Measurements from ENCODE around the gene SIK3.
"Not testable (repeated sequence)": the region's sequence is repeated elsewhere in the genome, so short reads cannot be mapped to it uniquely, and the experiment has no call there.

SIK3 gene

DNA sequence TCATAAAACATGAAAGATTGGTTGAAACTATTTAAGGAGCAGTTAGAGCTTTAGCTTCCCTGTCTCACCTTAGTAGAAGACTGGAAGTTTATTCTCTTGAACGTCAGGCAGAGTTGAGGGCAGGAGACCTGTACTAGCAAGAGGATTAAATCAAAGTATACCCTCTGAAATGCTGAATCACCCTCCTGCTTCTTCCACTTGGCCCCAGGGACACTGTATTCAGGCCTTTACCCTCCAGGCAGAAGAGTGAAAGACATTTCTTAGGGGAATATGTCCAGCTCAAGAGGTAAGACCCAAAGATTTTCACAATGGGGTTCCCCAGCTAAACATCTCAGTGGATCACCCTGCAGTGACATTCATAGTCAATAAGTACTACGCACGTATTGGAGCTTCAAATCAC, 287.0 kb downstream of the SIK3 start:
- DNase-seq: no peak

DNA sequence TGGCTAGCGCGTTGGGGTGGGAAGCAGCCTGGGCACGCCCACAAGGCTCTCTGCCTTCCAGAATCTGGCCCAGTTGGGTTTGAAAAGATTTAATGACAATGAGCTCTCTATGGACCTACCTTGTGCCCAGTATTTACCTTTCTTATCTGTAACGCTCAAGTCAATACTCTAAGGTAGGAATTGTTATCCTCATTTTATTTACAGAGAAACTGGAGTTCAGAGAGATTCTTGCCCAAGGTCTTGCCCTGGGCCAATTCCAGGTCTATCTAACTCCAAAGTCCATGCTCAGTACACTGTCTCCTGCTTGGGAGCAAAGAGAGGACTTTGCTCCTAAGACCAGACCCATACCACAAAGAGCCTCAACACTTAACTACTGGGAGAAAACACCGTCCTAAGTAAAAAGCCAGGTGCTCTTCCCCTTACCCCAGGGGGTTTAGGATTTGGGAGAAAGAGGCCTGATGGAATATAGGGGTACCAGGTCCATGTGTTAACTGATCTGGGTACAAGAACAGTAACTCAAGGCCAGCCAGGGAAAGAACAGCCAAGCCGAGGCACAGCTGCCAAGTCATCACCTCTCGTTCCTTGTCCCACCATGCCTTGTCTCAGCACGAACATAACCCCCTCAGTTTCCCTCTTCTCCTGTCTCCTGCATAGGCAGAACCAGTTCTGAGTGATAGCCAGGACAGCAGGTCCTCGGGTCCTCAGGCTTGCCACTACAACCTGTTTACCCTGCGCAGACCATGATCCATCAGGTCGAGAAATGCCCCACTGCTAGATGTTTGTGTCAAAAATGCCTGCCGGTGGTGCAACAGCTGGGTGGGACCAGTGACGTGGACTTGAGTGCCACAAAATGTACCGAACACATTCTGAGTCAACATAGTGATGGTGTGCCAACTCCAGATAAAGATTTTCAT, 289.7 kb downstream of the SIK3 start:
- no peak for DNase-seq

DNA sequence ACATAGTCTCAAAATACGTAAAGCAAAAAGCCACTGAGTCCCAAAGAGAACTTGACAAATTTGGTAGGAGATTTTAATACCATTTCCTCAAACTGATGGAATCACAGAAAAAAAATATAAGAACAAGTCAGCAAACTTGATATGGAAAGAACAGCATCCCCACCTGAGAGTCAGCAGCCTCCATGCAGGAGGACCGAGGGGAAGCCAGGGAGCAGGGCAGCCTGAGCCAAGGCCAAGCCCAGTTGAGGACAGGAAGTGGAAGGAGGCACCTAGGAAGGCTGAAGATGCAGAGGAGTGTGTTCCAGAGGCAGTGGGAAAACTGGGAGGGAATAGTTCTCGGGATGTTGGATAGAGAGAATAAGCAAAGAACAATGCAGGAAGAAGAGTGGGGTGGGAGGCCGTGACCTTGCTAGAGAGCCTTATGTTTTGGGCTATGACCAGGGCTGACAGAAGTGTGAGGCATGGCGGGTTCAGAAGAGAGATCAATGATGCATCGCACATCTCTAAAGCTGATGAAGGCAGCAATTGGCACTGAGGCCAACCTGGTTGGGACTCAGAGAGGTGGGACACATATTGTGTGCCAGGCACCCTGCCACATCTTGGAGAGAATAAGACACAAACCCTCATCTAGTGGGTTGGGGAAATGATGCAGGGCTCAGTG, 290.5 kb downstream of the SIK3 start:
- DNase-seq: no peak

- DNase-seq: no peak
Measured at GRCh38 chr11:116804001-116804400, 294.2 kb downstream of the SIK3 start.

DNA sequence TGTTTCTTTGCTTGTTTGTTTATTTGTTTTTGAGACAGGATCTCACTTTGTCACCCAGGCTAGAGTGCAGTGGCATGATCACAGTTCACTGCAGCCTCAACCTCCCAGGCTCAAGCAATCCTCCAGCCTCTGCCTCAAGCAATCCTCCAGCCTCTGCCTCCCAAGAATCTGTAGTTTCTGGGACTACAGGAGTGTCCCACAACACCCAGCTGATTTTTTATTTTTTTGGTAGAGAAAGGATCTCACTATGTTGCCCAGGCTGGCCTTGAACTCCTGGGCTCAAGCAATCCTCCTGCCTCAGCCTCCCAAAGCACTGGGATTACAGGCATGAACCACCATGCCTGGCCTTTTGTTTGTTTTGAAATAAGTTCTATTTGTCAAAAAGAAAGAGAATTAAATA, 296.6 kb downstream of the SIK3 start:
- not testable (repeated sequence) for DNase-seq

GRCh38 chr11:116800610-116801009, 297.6 kb downstream of the SIK3 start:
- no peak for DNase-seq

DNA sequence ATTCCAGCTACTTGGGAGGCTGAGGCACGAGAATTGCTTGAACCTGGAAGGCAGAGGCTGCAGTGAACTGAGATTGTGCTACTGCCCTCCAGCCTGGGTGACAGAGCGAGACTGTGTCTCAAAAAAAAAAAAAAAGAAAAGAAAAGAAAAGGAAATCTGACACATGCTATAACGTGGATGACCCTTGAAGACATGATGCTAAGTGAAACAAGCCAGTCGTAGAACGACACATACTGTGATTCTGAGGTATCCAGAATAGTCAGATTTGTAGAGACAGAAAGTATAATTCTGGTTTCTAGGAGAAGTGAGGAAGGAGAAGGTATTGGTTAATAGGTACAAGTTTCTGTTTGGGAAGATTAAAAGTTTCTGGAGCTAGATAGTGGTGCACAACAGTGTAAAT, 299.9 kb downstream of the SIK3 start:
- no peak for DNase-seq

DNA sequence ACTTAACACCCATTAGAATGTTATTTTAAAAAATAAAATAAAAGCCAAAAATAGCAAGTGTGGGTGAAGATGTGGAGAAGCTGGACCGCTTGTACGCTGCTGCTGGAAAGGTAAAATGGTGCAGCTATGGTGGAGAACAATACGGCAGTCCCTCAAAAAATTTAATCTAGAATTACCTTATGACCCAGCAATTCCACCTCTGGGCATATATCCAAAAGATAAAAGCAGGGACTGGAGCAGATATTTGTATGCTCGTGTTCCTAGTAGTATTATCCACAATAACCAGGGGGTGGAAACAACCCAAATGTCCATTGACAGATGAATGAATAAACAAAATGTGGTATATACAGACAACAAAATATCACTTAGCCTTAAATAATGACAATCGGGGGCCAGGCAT, 300.4 kb downstream of the SIK3 start:
- DNase-seq: no peak

DNA sequence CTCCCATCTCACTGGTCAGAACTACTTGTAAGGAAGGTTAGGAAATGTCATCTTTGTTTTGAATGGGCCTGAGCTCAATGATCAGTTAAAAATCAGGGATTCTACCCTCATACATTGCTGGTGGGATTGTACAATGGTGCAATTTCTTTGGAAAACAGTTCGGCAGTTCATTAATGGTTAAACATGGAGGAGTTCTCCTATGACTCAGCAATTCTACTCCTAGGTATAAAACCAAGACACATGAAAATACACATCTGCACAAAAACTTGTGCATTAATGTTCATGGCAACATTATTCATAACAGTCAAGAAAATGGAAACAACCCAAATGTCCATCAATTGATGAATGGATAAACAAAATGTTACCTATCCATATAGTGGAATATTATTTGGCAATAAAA, 301.7 kb downstream of the SIK3 start:
- no peak for DNase-seq

DNA sequence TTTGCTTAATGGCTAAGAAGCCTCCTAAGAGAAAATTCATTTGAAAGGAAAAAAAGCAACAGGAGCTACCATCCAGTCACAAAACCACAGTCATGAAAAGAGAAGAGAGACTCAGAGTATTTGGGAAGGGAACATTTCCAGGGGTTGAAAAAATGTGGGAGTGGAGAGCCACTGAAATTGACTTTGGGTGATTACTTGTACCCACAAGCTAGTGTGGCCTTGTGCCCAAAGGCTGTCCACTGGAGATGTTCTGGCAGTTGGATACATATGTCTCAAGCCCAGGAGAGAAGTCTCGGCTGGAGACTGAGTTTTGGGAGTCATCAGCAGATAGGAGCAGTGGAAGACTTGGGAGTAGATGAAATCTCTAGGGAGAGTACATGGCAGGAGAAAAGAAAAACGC, 303.4 kb downstream of the SIK3 start:
- no peak for DNase-seq

- no peak for DNase-seq
Measured at GRCh38 chr11:116793772-116794097, 304.5 kb downstream of the SIK3 start.
